Effector memory CD8-positive, alpha-beta T cell (primary cell): ENCODE measurements around the gene MYL10.

Experiments
- ATAC-seq: fragments of 150-1000 bp; cut with Tn5 transposase; replicated peaks from 2 replicates; pipeline ENCODE4 v1.10.0; 2021; ENCODE audit warnings: mild to moderate bottlenecking, moderate library complexity
- DNase-seq, 3 experiments: peaks; one replicate each; pipeline ENCODE4 v3.0.0; 2021
- H3K27ac Mint-ChIP-seq, 2 donors: one replicate each; pipeline ENCODE4 v1.8.0; 2022; ENCODE audit warnings: mild to moderate bottlenecking in 2 of 2, mixed read lengths in 2 of 2, moderate library complexity in 2 of 2
- H3K27me3 Mint-ChIP-seq, 2 donors: one replicate each; pipeline ENCODE4 v1.8.0; 2022; ENCODE audit warnings: mixed read lengths in 2 of 2
- H3K36me3 Mint-ChIP-seq: one replicate; pipeline ENCODE4 v1.8.0; 2022; ENCODE audit warnings: mild to moderate bottlenecking, moderate library complexity, mixed read lengths; ENCODE audit not compliant: insufficient read depth
- H3K4me1 Mint-ChIP-seq, 2 donors: one replicate each; pipeline ENCODE4 v1.8.0; 2022; ENCODE audit warnings: low read depth in 2 of 2, mixed read lengths in 2 of 2
- H3K4me3 Mint-ChIP-seq, 2 donors: one replicate each; pipeline ENCODE4 v1.8.0; 2022; ENCODE audit warnings: mild to moderate bottlenecking in 2 of 2, mixed read lengths in 2 of 2, moderate library complexity in 2 of 2
- H3K9me3 Mint-ChIP-seq, 2 donors: one replicate each; pipeline ENCODE4 v1.8.0; 2022; ENCODE audit warnings: mixed read lengths in 2 of 2

MYL10 gene

GRCh38 chr7:101622609-101623173, 6.4 kb downstream of the MYL10 start:
- H3K4me3 Mint-ChIP-seq = no peak overlapping the region
- DNase-seq (no peak), ATAC-seq (no peak)
- H3K4me1 Mint-ChIP-seq = no peaks in the 10 kb centered on the region
- H3K27me3 Mint-ChIP-seq = peaks cover 27 to 56% of the 10 kb centered on the region in 2 donors
- peaks cover 3% of the 10 kb centered on the region for H3K36me3 Mint-ChIP-seq
- no peak overlapping the region for H3K27ac Mint-ChIP-seq
- H3K9me3 Mint-ChIP-seq = no peaks in the 10 kb centered on the region

DNA sequence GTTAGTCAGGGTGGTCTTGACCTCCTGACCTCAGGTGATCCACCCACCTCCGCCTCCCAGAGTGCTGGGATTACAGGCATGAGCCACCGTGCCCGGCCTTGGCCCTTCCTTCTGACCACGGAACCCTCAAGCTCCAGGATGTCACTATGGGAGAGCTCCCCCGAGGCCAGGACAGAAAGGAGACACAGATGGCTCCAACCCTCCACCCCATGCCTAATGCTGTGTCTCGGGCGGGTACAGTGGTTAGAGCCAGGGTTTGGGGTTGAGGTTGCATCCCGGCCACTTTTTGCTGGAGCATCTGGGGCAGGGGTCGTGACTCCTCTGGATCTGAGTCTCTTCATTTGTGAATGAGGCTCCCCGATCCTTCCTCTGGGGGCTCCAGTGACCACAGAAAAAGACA, 8.1 kb downstream of the MYL10 start:
- H3K36me3 Mint-ChIP-seq = peaks cover 3% of the 10 kb centered on the region
- H3K4me3 Mint-ChIP-seq = no peak overlapping the region
- no peaks in the 10 kb centered on the region for H3K4me1 Mint-ChIP-seq
- no peaks in the 10 kb centered on the region for H3K9me3 Mint-ChIP-seq
- peaks cover 26 to 54% of the 10 kb centered on the region in 2 donors for H3K27me3 Mint-ChIP-seq
- ATAC-seq = no peak
- DNase-seq = no peak
- peak overlapping the region in 1 of 2 donors; percentile 41 for H3K27ac Mint-ChIP-seq

DNA sequence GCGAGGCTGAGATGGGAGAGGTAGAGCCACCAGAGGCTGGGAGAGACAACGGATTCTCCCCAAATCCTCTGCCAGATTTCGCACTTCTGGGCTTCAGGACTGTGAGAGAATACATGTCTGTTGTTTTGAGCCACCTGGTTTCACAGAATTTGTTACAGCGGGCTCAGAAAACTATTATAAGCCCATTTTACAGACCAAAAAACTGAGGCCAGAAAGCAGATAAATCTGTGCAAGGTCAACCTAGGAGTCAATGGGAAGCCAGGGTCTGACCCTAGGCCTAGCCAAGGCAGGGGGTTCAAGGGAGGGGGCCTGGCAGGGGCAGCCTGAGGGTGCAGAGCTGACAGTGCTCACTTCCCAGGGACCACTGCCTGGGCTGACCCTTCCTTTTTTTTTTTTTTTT, 8.7 kb downstream of the MYL10 start:
- ATAC-seq (no peak), DNase-seq (no peak)
- Mint-ChIP-seq H3K36me3 (peaks cover 3% of the 10 kb centered on the region), H3K4me3 (no peak overlapping the region), H3K4me1 (peaks cover 0 to under 1% of the 10 kb centered on the region in 2 donors), H3K27me3 (peaks cover 26 to 54% of the 10 kb centered on the region in 2 donors), H3K27ac (no peak overlapping the region), H3K9me3 (no peaks in the 10 kb centered on the region)

DNA sequence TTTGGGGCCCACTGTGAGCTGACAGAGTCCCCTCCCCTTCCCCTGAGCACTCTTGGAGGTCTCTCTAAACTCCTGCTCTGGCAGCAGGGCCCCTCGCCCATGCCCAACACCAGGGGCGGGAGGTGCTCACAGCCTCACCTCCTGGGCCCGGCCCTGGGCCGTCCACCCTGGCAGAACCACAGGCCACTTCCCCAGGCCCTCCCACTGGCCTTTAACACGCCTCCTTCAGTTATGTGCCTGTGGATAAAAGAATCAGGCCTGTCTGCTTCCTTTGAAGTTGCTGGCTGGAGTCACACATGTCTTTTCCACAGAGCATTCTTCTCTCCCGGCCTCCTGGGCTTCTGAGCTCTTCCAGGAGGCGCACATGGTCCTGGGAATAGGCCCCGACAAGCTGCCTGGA, 10.2 kb downstream of the MYL10 start:
- ATAC-seq (no peak), DNase-seq (no peak)
- Mint-ChIP-seq H3K36me3 (peaks cover 3% of the 10 kb centered on the region), H3K4me3 (no peak overlapping the region), H3K9me3 (no peaks in the 10 kb centered on the region), H3K27ac (no peak overlapping the region), H3K27me3 (peaks cover 28 to 54% of the 10 kb centered on the region in 2 donors), H3K4me1 (peaks cover 0 to 3% of the 10 kb centered on the region in 2 donors)

GRCh38 chr7:101618207-101618839, 10.8 kb downstream of the MYL10 start:
- H3K4me1 Mint-ChIP-seq = peaks cover 0 to 3% of the 10 kb centered on the region in 2 donors

DNA sequence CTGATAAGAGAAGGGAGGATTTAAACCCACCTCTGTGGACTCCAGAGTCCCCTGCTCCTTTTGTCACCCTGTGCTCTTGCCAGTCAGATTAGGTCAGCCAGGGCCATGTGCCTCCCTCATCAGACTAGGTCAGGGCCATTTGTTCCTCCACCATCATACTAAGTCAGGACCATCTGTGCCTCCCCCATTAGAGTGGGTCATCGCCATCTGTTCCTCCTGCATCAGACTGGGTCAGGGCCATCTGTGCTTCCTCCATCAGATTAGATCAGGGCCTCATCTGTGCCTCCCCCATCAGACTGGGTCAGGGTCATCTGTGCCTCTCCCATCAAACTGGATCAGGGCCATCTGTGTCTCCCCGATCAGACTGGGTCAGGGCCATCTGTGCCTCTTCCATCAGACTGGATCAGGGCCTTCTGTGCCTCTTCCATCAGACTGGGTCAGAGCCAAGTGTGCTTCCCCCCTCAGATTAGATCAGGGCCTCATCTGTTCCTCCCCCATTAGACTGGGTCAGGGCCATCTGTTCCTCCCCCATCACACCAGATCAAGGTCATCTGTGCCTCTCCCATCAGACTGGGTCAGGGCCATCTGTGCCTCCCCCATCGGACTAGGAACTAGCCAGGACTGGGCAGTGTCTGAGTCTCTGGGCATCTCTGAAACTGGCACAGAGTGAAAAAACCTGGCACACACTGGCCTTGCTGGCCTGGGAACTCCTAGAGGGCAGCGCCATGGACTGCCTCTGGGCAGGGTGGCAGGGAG, 11.5 kb downstream of the MYL10 start:
- Mint-ChIP-seq H3K36me3 (peaks cover 3% of the 10 kb centered on the region), H3K4me1 (peaks cover 0 to 3% of the 10 kb centered on the region in 2 donors), H3K27me3 (peaks cover 37 to 54% of the 10 kb centered on the region in 2 donors), H3K4me3 (no peak overlapping the region), H3K9me3 (no peaks in the 10 kb centered on the region), H3K27ac (no peak overlapping the region)
- no peak for ATAC-seq
- no peak for DNase-seq

More at GRCh38 chr7:101618207-101618839, 10.8 kb downstream of the MYL10 start:
- ATAC-seq (no peak), DNase-seq (no peak)
- Mint-ChIP-seq H3K27ac (no peak overlapping the region), H3K36me3 (peaks cover 3% of the 10 kb centered on the region), H3K27me3 (peaks cover 30 to 54% of the 10 kb centered on the region in 2 donors), H3K9me3 (no peaks in the 10 kb centered on the region), H3K4me3 (no peak overlapping the region)

DNA sequence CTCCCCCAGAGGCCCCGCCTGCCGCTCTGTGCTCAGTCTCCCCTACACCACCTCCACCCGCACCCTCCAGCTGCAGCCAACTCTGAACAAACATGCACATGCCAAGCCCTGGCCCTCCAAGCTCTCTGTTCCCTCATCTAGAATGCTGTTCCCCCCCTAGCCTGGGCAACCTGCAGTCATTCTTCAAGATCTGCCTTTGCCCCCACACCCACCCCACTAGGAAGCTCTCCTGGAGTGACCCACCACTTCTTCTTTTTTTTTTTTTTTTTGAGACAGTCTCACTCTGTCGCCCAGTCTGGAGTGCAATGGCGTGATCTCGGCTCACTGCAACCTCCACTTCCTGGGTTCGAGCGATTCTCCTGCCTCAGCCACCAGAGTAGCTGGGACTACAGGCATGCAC, 13.7 kb downstream of the MYL10 start:
- H3K27ac Mint-ChIP-seq = no peak overlapping the region
- peaks cover 3% of the 10 kb centered on the region for H3K36me3 Mint-ChIP-seq
- no peak for DNase-seq
- H3K4me3 Mint-ChIP-seq = no peak overlapping the region
- peaks cover 38 to 46% of the 10 kb centered on the region in 2 donors for H3K27me3 Mint-ChIP-seq
- no peak for ATAC-seq
- H3K9me3 Mint-ChIP-seq = no peaks in the 10 kb centered on the region
- H3K4me1 Mint-ChIP-seq = peaks cover 0 to 3% of the 10 kb centered on the region in 2 donors

DNA sequence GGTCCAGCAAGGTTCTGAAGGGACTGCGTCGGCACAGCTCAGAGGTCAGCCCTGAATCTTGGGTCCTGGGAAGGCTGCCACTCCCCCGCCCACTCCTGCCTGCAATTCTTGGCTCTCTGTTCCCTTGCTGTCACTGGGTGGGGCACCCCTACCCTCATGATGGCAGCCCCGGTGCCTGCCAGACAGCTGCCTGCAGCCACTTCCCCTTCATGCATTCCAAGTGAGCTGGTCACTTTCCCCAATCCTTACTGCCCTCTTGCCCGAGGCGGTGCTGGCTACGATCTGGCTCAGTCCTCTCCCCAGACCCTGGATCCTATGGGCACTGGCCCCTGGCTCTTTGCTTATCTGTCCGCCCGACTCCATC, 14.2 kb downstream of the MYL10 start:
- Mint-ChIP-seq H3K36me3 (peaks cover 2% of the 10 kb centered on the region), H3K4me3 (no peak overlapping the region), H3K9me3 (no peaks in the 10 kb centered on the region), H3K27ac (no peak overlapping the region), H3K27me3 (peaks cover 38 to 46% of the 10 kb centered on the region in 2 donors), H3K4me1 (peaks cover 0 to 3% of the 10 kb centered on the region in 2 donors)
- DNase-seq = no peak
- no peak for ATAC-seq

GRCh38 chr7:101614098-101614938, 14.8 kb downstream of the MYL10 start:
- Mint-ChIP-seq H3K4me3 (no peak overlapping the region), H3K27me3 (peaks cover 38 to 48% of the 10 kb centered on the region in 2 donors), H3K9me3 (no peaks in the 10 kb centered on the region), H3K36me3 (no peaks in the 10 kb centered on the region), H3K4me1 (peaks cover 0 to 3% of the 10 kb centered on the region in 2 donors), H3K27ac (no peak overlapping the region)
- DNase-seq = no peak
- ATAC-seq = no peak

DNA sequence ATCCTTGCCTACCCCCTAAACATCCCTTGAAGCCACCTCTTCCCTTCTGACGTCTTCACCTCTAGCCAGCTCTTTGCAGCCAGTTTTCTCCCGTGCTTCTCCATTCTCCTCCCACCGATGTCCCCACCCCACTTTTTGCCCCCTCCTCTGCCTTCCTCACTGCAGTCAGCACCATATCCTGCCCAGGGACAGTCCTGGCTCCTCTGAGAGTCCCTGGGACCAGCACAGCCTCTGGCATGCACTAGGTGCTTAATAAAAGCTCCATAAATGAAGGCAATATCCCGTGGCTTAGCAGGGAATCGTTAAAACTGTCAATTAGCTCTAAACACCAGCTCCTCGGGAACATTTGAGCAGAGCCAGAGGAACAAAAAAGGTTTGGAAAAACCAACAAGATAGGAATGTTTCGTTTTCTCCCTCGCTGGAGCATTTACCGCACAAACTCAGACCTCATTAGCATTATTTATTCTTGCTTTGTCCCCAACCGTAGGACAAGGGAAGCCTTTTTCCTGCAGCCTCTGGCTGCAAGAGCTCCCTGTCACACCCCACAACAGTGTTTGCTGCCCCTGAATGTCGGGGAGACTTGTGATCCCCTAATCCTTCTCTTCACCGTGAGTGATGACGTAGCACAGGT, 16.1 kb downstream of the MYL10 start:
- no peak overlapping the region for H3K27ac Mint-ChIP-seq
- ATAC-seq = no peak

DNA sequence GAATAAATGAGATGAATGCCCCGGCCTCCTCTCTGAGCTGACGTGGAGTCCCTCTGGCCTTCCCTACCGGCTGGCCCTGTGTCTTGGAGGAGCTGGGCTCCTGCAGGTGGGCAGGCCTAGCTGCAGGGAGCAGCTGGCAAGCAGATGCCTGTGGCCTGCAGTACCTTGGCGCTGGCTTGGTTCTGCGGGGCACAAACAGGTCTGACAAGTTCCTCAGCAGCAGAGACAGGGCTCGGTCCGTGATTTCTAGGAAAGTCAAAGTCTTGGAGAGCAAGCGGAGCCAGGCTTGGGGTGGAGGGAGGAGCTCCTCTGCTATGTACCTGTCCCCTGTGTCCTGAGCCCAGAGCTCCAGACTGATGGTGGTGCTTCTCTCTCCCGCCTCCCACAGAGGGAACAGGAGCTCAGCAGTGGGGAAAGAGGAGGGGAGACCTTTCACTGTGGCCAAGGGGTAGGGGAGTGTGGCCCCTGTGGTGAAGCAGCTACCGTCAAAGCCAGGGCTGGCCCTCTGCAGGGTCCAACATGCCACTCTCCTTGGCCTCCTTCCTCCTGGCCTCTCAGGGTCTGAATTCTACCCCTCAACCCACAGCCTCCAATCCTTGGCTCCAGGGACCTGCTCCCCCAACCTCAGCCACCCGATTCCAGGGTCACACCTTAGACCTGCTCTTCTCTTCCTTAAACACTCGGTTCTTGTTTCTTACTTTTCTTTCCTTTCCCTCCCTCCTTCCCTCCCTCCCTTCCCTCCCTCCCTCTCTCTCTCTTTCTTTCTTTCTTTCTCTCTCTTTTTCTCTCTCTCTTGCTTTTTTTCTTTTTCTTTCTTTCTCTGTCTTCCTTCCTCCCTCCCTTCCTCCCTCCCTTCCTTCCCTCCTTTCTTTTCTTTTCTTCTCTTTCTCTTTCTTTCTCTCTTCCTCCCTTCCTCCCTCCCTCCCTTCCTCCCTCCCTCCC, 20.1 kb downstream of the MYL10 start:
- ATAC-seq = no peak
- Mint-ChIP-seq H3K36me3 (no peaks in the 10 kb centered on the region), H3K27me3 (peaks cover 10 to 31% of the 10 kb centered on the region in 2 donors), H3K9me3 (no peaks in the 10 kb centered on the region), H3K4me3 (no peak overlapping the region), H3K27ac (no peak overlapping the region), H3K4me1 (no peaks in the 10 kb centered on the region)
- DNase-seq = no peak

More for the DNA sequence above, 16.1 kb downstream of the MYL10 start:
- Mint-ChIP-seq H3K27me3 (peaks cover 38 to 60% of the 10 kb centered on the region in 2 donors), H3K4me1 (peaks cover 0 to 3% of the 10 kb centered on the region in 2 donors), H3K36me3 (no peaks in the 10 kb centered on the region), H3K9me3 (no peaks in the 10 kb centered on the region), H3K4me3 (no peak overlapping the region)
- DNase-seq = no peak

GRCh38 chr7:101606498-101606923, 22.6 kb downstream of the MYL10 start:
- H3K27ac Mint-ChIP-seq = no peak overlapping the region
- H3K27me3 Mint-ChIP-seq = peaks cover 0 to 30% of the 10 kb centered on the region in 2 donors
- DNase-seq (no peak), ATAC-seq (no peak)
- H3K9me3 Mint-ChIP-seq = no peaks in the 10 kb centered on the region
- H3K4me3 Mint-ChIP-seq = no peak overlapping the region
- H3K4me1 Mint-ChIP-seq = peaks cover 0 to 5% of the 10 kb centered on the region in 2 donors
- no peaks in the 10 kb centered on the region for H3K36me3 Mint-ChIP-seq
